Measurements from ENCODE around the gene CNGA2.

The CNGA2 gene

GRCh38 chrX:151779258-151779657 lies 44.7 kb downstream of the CNGA2 start:
- no peak for DNase-seq
- in situ Hi-C loops (cut with HindIII; ENCODE audit: low pct_ligation_motif_present, low pct_unique_long_range_greater_than_20kb, low sequenced_read_pairs): no loop called here

- in situ Hi-C loops (cut with HindIII; ENCODE audit: low pct_ligation_motif_present, low pct_unique_long_range_greater_than_20kb, low sequenced_read_pairs): no loop called here
- no peak for DNase-seq
Measured at GRCh38 chrX:151780621-151781020, 46.1 kb downstream of the CNGA2 start.

DNA sequence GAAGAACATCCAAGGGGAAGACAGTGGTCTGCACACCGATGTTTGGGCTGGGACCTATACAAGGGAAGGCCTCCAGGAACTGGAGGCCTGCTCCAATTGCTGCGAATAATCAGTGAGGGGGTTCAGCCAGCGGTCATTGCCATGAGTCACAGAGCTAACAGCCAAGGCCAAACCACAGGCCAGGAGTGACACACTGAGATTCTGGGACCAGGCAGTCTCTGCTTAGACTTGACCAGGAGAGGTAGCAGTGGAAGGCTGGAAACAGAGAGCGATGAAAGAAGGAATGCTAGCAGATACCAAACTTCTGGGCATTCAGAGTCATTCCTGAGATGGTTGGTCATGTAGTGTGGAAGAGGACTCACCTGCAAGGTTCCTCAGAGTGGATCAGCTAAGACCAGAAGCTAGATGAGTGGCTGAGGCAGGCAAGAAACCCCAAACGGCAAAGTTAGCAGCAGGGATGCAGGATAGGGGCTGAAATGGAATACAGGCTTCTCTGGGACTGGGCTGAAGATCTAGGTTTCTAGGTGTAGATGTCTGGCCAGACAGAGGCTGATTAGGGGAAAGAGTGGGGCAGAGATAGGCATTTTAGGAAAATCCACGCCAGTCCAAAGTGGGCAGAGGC lies 54.7 kb downstream of the CNGA2 start:
- peak; percentile 64 for DNase-seq
- in situ Hi-C loops (cut with HindIII; ENCODE audit: low pct_ligation_motif_present, low pct_unique_long_range_greater_than_20kb, low sequenced_read_pairs): no loop called here

DNA sequence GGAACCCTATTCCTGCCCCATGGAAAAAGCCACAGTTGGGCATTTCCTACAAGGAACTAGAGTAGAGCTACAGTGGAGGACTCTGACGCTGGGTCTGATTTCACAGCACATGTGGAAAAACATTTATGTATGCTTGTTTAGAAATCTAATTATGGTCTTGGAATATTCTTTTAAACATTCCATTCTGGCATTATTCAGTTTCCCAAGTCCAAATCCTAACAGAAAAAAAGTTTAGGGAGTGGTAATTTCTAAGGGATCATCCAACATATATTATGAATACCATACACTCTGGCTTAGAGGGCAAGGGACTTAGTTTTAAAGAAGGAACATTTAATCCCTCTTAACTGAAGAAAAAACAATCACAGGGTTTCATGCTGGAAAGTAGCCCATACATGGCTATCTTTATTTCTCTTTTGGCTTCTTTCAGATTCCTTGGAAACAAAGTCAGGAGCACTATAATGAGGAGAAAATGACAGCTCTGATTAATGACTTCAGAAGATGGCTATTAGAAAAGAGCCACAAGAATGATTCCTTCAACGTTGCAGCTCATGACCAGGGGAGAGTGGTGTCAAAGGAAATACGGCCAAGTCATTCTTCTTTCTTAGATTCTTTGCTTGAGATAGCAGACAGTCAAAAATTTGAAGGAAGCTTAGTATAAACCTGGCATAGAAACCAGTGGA lies 56.1 kb downstream of the CNGA2 start:
- in situ Hi-C loops (cut with HindIII; ENCODE audit: low pct_ligation_motif_present, low pct_unique_long_range_greater_than_20kb, low sequenced_read_pairs): no loop called here
- DNase-seq: no peak

DNA sequence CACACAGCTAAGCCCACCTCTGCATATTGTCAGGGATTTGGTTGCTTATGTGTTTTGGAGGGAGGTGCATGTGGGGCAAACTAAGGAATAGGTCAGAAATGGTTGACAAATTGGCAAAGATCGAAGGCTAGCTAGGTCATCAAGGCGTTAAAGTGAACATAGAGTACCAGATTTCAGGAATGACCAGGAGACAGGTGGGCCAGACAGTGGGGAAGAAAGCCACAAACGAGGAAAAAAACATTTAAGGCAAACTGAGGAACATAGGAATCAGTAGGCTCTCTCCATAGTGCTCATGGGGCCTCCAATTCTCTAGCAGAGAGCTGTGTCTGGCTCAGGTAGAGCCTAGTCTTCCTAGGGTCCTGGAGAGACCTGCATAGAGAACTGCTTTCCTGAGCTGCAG lies 57.4 kb downstream of the CNGA2 start:
- DNase-seq: no peak
- in situ Hi-C loops (cut with HindIII; ENCODE audit: low pct_ligation_motif_present, low pct_unique_long_range_greater_than_20kb, low sequenced_read_pairs): no loop called here

DNA sequence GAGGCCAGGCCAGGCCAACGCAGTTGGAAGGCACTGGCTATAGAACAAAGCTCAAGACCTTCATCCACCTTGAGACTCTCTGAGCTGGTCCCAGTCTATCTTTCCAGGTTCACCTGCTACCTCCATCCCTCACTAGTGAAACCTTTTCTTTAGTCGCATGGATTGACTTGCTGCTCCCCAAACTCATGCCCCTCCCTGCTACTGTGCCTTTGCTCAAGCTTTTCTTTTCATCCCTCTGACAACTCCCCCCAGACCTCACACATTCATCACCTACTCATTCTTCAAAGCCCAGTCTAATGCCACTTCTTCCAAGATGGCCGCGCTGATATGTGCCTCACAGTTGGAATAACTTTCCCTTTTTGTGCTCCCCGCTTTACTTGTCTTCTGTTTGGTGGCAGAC lies 58.0 kb downstream of the CNGA2 start:
- in situ Hi-C loops (cut with HindIII; ENCODE audit: low pct_ligation_motif_present, low pct_unique_long_range_greater_than_20kb, low sequenced_read_pairs): no loop called here
- DNase-seq: no peak

DNA sequence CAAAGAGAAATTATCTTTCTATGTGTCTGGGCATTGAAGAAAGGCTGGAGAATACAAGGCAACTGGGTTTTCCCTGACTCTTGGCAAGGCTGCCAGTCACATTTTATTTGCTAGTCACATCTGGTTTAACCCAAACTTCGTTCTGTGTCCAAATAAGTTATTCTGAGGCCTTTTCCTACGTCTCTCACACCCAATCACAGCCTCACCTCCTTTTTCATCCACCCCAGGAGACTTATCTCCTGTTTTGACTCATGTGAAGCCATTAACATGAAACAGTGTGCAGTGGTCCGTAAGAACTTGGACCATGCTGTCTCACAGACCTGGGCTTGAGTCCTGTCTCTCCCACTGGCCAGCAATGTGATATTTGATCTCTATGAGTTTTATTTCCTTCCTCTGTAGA lies 59.3 kb downstream of the CNGA2 start:
- in situ Hi-C loops (cut with HindIII; ENCODE audit: low pct_ligation_motif_present, low pct_unique_long_range_greater_than_20kb, low sequenced_read_pairs): no loop called here

More for the DNA sequence above, 59.3 kb downstream of the CNGA2 start:
- DNase-seq: no peak
